ENCODE data around the gene CA4. TPM values are rescaled to one million over a fixed set of nuclear protein-coding genes. Genes with fewer than 3 reads are reported as not detected.
"Not testable (repeated sequence)": the region's sequence is repeated elsewhere in the genome, so short reads cannot be mapped to it uniquely, and the experiment has no call there.

CA4 gene
- total RNA-seq, result 10 to 100 TPM in 1 of 2 donors, 1 to 10 TPM in 1; 3.1 to 10.8 TPM
- long read RNA-seq, result 0 reads

DNA sequence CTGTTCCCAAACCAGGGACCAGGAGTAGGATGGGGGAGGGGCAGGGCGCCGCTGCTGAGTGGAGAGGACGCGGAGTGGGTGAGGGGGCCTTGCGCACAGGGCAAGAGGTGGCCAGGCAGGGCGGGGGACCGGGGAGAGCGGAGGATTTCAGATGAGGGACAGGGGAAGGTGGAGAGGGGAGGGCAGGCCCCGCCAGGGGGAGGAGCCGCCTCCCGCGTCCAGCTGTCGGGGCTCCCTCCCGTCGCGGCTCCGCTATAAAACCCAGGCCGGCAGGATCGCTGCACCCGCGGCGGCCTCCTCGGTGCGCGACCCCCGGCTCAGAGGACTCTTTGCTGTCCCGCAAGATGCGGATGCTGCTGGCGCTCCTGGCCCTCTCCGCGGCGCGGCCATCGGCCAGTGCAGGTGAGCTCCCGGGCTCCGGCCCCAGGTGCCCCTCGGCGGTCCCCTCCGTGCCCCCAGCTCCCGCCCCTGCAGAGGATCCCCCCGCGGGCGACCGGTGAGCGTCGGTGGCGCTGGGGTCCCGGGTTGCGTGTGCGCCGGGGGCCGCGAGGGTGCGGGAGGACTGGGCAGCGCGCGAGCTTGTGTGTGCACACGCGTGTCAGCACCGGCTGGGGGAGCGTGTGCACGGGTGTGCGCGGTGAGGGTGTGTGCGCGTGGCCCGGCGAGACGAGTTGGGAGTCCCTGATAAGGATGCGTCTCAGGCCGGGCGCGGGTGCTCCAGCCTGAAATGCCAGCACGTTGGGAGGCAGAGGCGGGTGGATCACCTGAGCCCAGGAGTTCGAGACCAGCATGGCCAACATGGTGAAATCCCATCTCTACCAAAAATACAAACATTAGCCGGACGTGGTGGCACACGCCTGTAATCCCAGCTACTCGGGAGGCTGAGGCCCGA, at the start of gene CA4:
TSS of gene CA4 (plus strand) at position 283 of the 892 bp plus-strand sequence. CDS start at position 345, 62 bp downstream.
- intact Hi-C loops (cut with DNase I), result loop anchor here in 1 of 2 donors (5.0 kb wide), 1 partner anchor 287 kb away; no protein-coding TSS in a partner anchor
- ATAC-seq (peak; percentile 37 to 46), DNase-seq (peak; percentile 26)

DNA sequence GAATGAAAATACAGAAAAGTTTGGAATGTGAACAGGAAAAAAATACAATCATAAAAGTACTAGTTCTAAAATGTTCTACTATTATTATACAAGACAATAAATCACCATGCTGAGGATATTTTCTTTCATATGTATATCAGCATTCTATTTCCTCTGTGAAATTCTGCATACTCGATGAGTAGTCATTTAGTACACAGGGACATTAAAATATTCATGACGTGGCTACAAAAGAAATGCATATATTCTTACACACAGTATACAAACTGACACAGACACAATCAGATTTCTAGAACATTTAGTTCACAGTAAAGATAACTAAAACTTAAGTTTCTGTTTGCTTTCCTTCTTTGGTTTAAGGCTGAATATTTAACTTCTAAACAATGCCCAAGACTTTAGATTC, 49.2 kb upstream of the CA4 start:
- DNase-seq, ATAC-seq: not testable (repeated sequence)
- intact Hi-C loops (cut with DNase I), result loop anchor here in 1 of 2 donors (10.0 kb wide), 1 partner anchor 334 kb away; no protein-coding TSS in a partner anchor

DNA sequence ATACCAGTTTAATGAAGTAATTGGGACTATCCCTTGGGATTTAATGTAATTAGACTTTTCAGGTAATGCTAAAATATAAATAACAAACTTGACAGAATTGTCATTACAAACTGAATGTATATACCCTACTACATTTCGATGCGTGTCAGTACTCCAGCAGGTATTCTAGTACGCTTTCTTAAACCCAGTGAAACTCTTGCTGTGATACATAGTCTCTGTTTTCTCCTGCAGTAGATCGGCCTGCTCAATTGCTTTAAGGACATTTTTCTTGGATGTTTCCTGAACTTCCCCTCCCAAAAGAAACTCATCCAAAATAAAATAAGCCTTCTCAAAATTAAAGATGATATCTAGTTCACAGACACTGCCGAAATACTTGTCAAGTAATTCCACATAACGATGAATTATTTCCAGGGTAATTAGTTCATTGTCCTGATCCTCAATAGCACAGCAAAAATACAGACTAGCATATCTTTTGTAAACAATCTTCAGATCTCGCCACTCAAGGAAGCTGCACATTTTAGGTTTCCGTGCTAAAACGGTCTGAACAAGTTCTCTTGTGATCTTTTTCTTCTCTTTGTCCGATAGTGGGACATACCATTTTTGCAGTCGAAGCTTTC, 47.6 kb upstream of the CA4 start:
- not testable (repeated sequence) for ATAC-seq, DNase-seq
- intact Hi-C loops (cut with DNase I), result loop anchor here in 1 of 2 donors (10.0 kb wide), 1 partner anchor 333 kb away; no protein-coding TSS in a partner anchor

DNA sequence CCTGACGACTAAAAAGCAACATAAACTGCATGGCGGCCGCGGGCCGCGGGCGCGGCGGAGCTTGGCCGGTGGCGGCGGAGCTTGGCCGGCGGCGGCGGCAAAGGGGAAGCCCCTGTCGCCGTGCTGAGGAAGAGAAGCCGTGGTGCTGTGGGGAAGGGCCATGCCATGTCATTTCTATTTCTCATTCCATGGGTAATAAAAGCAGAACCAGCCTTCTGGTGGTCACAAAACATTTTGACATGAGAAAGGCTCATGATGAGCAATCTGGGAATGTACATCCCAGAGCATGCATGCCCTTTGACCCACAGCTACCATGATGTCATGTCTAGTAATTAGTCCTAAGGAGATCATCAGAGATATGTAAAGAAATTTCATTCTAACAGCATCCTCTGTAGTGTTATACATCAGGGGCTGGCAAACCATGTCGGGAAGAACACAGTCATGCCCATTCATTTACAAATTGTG, 47.1 kb upstream of the CA4 start:
- ATAC-seq (peak; percentile 75 to 80), DNase-seq (peak; percentile 27)
- intact Hi-C loops (cut with DNase I), result loop anchor here in 1 of 2 donors (10.0 kb wide), 1 partner anchor 332 kb away; no protein-coding TSS in a partner anchor

DNA sequence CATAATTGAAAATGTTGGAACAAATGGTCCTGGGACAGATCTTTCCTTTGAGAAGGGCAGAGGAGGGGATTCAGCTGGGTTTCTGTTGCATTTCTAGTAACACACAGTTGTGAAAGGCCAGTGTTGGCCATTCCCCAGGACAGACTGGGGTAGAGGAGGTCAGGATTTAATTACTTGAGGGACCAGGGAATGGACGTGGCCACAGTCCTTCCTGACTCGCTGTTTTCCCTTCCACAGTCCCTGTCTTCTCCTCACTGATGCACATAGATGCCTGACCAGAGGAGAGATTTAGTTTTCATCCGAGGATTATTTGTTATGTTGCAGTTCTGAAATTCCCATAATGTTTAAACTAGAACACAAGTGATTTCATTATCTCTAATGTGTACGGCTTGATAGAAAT, 45.8 kb upstream of the CA4 start:
- intact Hi-C loops (cut with DNase I), result loop anchor here in 1 of 2 donors (10.0 kb wide), 1 partner anchor 331 kb away; no protein-coding TSS in a partner anchor
- ATAC-seq (no peak), DNase-seq (no peak)

DNA sequence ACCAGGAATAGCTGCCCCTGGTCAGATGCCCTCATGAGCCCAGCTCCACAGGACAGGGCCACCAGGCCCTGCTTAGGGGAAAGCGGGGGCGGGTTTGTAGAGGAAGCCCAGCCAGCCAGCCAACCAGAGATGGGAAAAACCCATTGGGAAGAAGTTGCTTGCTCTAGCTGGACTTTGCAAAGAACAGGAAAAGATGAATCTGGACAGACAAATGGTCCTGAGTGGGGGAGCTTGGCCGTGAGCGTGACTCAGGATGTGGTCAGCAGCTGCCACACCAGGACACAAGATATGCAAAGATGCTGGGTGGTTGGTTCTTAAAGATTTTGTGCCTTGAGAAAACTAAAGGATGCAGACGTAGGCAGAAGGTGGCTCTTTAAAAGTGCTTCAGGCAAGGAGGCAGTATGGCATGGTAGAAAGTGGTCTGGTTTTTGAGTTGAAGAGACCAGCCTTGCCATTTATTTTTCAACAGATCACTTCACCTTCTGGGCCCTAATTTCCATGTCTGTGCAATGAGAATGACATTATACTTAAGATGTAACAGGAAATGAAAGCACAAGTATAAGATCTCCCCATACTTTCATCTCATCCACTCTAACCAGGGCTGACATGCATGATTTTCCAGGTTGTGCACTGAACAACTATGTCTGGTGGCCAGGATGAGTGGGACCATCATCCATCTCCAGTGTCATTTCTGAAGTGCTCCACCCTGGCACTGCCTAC, 43.3 kb upstream of the CA4 start:
- ATAC-seq, result no peak
- DNase-seq, result no peak
- intact Hi-C loops (cut with DNase I), result loop anchor here in 1 of 2 donors (10.0 kb wide), 1 partner anchor 328 kb away; no protein-coding TSS in a partner anchor

DNA sequence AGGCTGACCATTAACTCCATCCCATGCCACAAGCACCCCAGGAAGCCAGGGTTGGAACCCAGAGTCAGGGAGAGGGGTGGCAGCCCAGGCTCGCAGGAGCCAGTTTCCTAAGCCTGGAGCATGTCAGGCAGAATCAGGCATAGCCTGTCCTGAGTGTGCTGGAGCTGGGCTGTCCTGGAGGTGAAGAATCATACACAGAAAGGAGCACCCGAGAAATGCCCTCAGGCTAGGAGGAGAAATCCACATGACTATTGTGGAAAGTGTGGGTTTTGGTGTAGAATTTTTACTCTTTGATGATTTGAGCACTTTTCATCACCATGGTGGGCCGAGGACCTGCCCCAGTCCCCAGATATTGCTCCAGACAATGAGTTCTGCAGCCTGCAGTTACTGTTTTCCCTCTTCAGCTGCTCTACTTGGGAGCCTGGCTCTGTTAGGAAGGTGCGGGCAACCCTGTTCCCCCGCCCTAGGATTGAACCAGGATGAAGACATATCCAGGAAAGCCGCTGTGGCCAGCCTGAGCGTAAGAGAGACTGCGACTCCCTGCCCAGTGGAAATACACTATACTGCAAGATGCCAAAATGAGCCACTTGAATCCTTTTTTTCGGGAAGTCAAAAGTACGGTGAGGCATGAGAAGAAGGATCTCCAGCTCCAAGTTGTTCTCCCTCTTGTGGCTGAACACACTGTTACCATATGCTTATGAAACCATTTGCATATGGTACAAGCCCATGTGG, 42.1 kb upstream of the CA4 start:
- intact Hi-C loops (cut with DNase I), result loop anchor here in 1 of 2 donors (10.0 kb wide), 1 partner anchor 327 kb away; no protein-coding TSS in a partner anchor
- ATAC-seq (no peak), DNase-seq (no peak)

DNA sequence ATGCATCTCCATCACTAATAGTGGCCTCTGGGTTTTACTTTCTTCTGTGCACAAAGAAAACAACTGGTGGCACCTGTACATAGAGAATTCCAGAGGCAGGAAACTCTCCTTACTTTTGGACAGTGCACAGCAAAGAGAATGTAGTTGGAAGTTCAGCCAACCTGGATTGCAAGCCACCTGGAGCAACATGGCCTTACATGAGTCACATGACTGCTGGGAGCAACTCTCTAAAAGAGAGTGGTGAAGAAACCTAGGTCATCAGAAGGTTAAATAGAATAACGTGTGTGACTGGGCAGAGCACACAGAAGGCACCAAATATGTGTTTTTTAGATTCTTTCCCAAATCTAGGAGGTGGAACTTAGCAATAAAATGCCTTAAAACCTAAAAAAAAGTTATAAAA, 41.5 kb upstream of the CA4 start:
- intact Hi-C loops (cut with DNase I), result loop anchor here in 1 of 2 donors (10.0 kb wide), 1 partner anchor 326 kb away; no protein-coding TSS in a partner anchor
- DNase-seq, ATAC-seq: not testable (repeated sequence)

DNA sequence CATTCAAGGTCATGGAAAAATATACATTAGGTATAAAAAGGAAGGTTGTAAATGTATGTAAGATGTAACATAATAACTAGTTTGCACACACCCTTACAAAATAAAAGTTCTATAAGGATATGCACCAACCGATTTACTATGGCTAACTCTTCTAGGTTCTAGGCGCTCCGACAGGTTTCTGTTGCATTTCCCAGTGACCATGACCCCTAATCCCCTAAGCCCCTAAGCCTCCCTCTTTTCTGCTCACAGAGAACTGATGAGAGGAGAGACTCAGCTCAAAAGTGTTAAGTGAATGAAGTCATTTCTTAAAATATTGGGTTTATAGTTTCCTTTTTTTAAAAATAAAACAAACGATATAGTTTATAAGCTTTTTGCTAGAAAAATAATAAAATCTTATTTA, 41.1 kb upstream of the CA4 start:
- DNase-seq (no peak), ATAC-seq (no peak)
- intact Hi-C loops (cut with DNase I), result loop anchor here in 1 of 2 donors (10.0 kb wide), 1 partner anchor 326 kb away; no protein-coding TSS in a partner anchor

DNA sequence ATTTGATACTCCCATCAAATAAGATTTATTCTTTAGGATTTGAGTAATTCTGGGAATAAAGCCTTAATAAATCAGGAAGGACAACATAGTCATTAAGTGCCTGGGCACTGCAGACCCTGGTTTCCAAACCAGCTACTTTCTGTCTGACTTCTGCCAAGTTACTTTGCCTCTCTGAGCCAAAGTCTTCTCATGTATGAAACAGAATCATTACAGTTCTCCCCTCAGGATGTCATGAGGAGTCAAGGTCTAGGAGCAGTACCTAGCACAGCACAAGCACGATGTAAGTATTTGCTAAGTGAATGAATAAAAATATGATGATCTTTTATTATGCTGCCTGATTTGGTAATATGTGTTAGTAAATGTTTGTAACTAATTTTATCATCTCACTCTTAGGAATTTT, 40.6 kb upstream of the CA4 start:
- no peak for DNase-seq
- ATAC-seq, result no peak
- intact Hi-C loops (cut with DNase I), result loop anchor here in 1 of 2 donors (10.0 kb wide), 1 partner anchor 326 kb away; no protein-coding TSS in a partner anchor

DNA sequence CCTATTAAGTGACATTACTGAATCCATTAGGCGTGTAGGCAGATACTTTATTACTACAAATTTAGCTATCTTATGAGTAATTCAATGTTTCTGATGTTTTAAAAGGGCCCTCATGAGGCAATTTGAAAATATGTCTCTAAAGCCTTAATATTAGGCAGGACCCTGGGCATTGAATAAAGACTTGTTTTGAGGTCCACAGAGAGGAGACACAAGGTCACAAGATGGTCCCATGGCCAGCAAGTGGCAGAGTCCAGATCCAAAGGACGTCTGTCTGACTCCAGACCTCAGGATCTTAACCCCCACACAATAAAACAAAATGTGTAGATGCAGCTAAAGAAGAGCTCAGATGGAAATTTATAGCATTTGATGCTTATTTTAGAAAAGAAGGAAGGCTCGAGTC, 39.2 kb upstream of the CA4 start:
- ATAC-seq, result no peak
- no peak for DNase-seq
- intact Hi-C loops (cut with DNase I), result no loop called here

DNA sequence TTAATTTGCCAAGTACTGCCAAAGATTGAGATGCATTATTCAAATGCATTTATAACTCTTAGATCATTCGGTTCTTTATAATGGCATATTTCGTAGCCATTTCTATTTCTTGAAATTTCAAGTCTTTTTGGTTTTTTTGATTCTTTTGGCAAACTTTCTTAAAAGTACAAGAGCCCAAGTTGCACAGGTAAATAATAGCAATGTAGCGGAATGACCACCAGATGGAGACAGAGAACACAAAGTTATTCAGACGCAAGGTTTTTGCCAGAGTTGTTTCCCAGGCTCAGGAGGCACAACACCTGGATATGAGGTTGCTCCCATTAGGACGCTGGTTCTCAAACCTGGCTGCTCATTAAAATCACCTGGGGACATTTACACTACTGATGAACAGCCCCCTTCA, 38.1 kb upstream of the CA4 start:
- intact Hi-C loops (cut with DNase I); DNase-seq: not testable (repeated sequence)
- ATAC-seq, result peak; percentile 46 to 68

DNA sequence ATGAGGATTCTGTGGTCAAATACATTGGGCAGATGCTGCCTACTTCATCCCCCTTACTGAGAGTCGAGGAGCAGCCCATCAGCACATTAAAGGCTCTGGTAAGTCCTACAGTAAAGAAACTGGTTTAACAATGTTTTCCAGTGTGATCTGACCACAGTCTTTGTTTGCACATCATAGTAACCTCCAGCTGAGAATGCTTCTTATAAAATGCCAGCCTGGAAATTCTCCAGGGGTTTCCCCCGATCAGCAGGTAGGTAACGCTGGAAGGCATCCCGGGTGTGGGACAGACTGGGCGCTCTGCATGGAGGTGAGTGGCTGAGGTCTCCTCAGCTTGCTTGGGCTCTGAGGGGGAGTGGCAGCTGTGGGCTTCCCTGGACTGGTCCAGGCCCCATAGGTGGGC, 34.4 kb upstream of the CA4 start:
- ATAC-seq; DNase-seq; intact Hi-C loops (cut with DNase I): not testable (repeated sequence)

DNA sequence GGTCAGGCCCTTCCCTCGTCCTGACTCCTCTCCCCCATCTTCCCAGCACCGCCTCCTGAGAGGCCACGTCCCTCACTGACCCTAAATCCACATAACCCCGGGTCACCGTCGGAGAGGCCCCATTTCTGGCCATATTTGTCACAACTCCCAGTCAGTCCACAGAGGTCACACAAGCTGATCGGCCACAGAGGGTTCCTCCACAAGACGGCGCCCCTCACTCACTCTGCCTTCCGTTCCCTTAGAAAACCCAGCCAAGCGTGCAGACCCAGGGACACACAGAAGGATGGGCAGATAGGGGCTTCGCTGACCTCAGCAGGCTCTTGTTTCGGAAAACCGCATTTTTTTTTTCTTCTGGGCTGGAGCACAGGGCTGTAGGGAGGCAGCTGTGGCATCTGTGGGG, 33.6 kb upstream of the CA4 start:
- DNase-seq; ATAC-seq; intact Hi-C loops (cut with DNase I): not testable (repeated sequence)

DNA sequence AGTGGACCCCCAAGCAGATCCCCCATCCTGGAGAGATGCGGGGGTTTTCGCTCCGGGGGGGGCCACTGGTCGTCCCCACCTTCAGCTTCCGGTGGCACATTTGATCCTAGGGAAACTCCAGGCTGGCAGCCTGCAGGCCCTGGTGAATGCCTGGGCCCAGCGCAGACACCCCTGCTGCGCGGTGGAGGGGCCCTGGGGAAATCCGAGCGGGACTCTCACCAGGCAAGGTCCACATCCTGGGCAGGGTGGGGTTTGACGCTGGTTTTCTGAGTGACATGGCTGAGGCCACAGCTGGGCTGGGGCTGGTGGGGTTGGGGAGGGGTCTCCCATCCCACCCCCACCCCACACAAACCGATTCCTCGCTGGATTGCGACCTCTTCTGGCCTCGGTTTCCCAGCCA, 30.6 kb upstream of the CA4 start:
- DNase-seq; intact Hi-C loops (cut with DNase I): not testable (repeated sequence)
- ATAC-seq, result peak; percentile 5 to 31

DNA sequence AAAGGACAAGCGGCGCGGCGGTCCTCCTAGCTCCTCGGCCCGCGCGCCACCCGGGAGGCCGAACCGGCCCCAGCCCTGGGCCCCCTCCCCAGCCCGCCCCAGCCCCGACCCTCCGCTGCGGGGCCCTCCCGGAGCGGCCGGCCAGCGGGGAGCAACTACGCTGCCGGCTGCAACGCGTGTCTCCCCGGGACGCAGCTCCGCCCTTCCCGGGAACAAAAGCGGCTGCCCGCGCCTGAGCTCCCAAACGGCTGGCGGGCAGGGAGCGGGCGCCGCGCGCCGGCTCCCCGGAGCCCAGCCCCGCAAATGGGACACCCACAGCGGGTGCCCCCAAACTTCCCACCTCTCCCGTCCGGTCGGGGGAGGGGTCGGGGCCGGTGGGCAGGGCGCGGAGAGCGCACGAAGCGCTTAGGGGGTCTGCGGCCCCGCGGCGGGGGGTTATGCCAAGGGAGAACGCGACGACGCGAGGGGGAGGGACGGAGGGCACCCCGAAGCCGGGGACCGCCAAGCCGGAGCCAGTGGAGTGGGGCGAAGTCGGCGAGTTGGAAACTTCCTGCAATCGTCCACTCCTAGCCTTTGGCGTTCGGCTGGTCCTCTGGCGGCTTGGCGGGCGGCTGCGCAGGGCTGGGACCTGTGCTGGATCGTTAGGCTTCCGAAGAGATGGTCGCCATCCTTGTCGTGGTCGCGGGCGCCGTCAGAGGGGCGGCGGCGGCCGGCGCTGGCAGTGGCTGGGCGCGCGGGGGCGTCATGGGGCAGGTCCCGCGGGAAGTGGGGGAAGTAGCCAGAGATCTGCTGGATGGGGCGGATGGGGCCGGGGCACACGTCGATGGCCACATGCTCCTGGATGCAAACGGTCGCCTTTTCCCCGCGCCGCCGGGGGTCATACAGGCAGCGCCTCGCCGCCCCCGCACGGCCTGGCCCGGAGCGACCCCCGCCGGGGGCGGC, 29.7 kb upstream of the CA4 start:
- DNase-seq; intact Hi-C loops (cut with DNase I): not testable (repeated sequence)
- ATAC-seq, result peak; percentile 56 to 68

All from left cardiac atrium (tissue), 4 donors.